ENCODE data around the gene SF3A1. TPM values are rescaled to one million over a fixed set of nuclear protein-coding genes. Genes with fewer than 3 reads are reported as not detected.

Gene SF3A1
- total and polyA plus RNA-seq, 9 of the 15 experiments (the other 6 are each of a cell fraction or from before 2014, with no cell fraction given), result 6.7 to 228 (median 13.0) TPM

GRCh38 chr22:30297276-30297990 is 59.3 kb downstream of the SF3A1 start (continued):
- no peak for TF ChIP-seq HMGN3 (IDR thresholded peaks at IDR 0.05; ENCODE audit: borderline replicate concordance, extremely low read depth, insufficient read length, low read depth, low read length)
- TF ChIP-seq NR4A1 (CRISPR knock-in tag; IDR thresholded peaks at IDR 0.05), result no peak
- no peak for TF ChIP-seq NR4A1 (tag; IDR thresholded peaks at IDR 0.05)

- Histone ChIP-seq H3K4me2 (ENCODE audit: insufficient read depth, low read length) (no peak overlapping the region), H3K79me2 (ENCODE audit: control insufficient read depth, insufficient read depth, low read length) (no peaks in the 10 kb centered on the region), H3K9me3 (replicated peaks; ENCODE audit: control insufficient read depth, insufficient read depth, low read depth, low read length) (no peaks in the 10 kb centered on the region), H3K9me1 (ENCODE audit: control insufficient read depth, insufficient read depth, low read length) (no peaks in the 10 kb centered on the region), H3K4me3 (no peak overlapping the region), H3K9ac (ENCODE audit: insufficient read depth in 1 of 2, low read depth in 2 of 2, low read length in 2 of 2) (no peak overlapping the region), H3K36me3 (ENCODE audit: control insufficient read depth, insufficient read depth, low read length) (peaks cover 18% of the 10 kb centered on the region; the same call in 1 of the 3 replicates), H4K20me1 (replicated peaks; ENCODE audit: control insufficient read depth, insufficient read depth, low read length) (no peaks in the 10 kb centered on the region), H3K4me1 (replicated peaks in 1 of 2; ENCODE audit: control insufficient read depth in 2 of 2, insufficient read depth in 2 of 2, low read length in 2 of 2) (0 out of 5 replicates have a peak, but pooled peaks cover 0 to 2% of the 10 kb centered on the region in 2 experiments), H3K27ac (ENCODE audit: extremely low read depth, low read depth, low read length) (no peak overlapping the region), H2AFZ (ENCODE audit: low read depth, low read length) (no peak overlapping the region), H3K27me3 (ENCODE audit: control insufficient read depth in 2 of 2, insufficient read depth in 2 of 2, low read length in 2 of 2) (no peaks in the 10 kb centered on the region)
- intact Hi-C loops (cut with micrococcal nuclease) (no loop called here), in situ Hi-C loops (cut with MboI) (no loop called here)
- WGBS (ENCODE audit: insufficient coverage, low coverage, missing lambda C conversion rate), result no CpG with 5 or more reads among the region's 3 CpGs
- CTCF ChIA-PET (ENCODE audit: low intra/inter-chr PET ratio), result no interaction called here
- no peak for ATAC-seq
- no TSS peak for BruUV-seq (replicated peaks)
- POLR2A ChIA-PET, result no interaction called here
- no peak for FAIRE-seq
- no peak for DNase-seq (ENCODE audit: extremely low read depth in 1 of 4, low spot score in 3 of 4)
- TF ChIP-seq RBM39 (optimal IDR thresholded peaks at IDR 0.05; ENCODE audit: low read depth, low read length) (no peak), ZNF561 (CRISPR knock-in tag; conservative IDR thresholded peaks at IDR 0.05) (no peak), ZNF24 (IDR thresholded peaks at IDR 0.05) (no peak), EZH2 (IDR thresholded peaks at IDR 0.05; ENCODE audit: borderline replicate concordance, low read depth, low read length) (no peak), SLC30A9 (CRISPR knock-in tag; IDR thresholded peaks at IDR 0.05) (no peak), CGGBP1 (CRISPR knock-in tag; IDR thresholded peaks at IDR 0.05) (no peak), ZNF174 (CRISPR knock-in tag; IDR thresholded peaks at IDR 0.05) (no peak), PPARD (CRISPR knock-in tag; IDR thresholded peaks at IDR 0.05) (no peak), ARID2 (IDR thresholded peaks at IDR 0.05) (no peak), RBM17 (IDR thresholded peaks at IDR 0.05; ENCODE audit: borderline replicate concordance, low read depth, low read length) (no peak), ZFX (CRISPR knock-in tag; IDR thresholded peaks at IDR 0.05) (no peak)
- TF ChIP-seq, protein P1, sequence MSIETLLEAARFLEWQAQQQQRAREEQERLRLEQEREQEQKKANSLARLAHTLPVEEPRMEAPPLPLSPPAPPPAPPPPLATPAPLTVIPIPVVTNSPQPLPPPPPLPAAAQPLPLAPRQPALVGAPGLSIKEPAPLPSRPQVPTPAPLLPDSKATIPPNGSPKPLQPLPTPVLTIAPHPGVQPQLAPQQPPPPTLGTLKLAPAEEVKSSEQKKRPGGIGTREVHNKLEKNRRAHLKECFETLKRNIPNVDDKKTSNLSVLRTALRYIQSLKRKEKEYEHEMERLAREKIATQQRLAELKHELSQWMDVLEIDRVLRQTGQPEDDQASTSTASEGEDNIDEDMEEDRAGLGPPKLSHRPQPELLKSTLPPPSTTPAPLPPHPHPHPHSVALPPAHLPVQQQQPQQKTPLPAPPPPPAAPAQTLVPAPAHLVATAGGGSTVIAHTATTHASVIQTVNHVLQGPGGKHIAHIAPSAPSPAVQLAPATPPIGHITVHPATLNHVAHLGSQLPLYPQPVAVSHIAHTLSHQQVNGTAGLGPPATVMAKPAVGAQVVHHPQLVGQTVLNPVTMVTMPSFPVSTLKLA (conservative IDR thresholded peaks at IDR 0.05), result no peak
These were observed 59.9 kb downstream of the SF3A1 start for GRCh38 chr22:30296833-30297232.

Data from K562 (cell line).